Posterior vena cava (tissue), 2 donors: ENCODE measurements around the gene PIK3CA. TPM values are rescaled to one million over a fixed set of nuclear protein-coding genes. Genes with fewer than 3 reads are reported as not detected.

Experiments used
- DNase-seq: peaks from one replicate; pipeline ENCODE4 v3.0.0-alpha.2; 2020; ENCODE audit warnings: low spot score
- intact Hi-C, 2 donors: fragments of 100-400 bp; cut with DNase I; formaldehyde crosslinking; loops; one replicate each; pipeline versions ENCODE4 v1.14.1 to v1.14.2; 2022 to 2023
- total RNA-seq, 2 donors: library from RNA; stranded (reverse); fragmentation: NEBNext Ultra II Directional; extraction: Animal tissue kit (Norgen Biotek cat#: 25700); gene quantifications; one replicate each; pipeline ENCODE4 v1.2.1, GENCODE V29; 2021
- donor health status: DM: yes; HTN: yes; CAD: no.
- donor health status: DM: yes; HTN: yes; CAD: no.

The PIK3CA gene
- total RNA-seq, 2 donors from 2014 or later: 34.9 to 46.9 TPM

GRCh38 chr3:179278932-179279693 is 131.0 kb downstream of the PIK3CA start:
- no peak for DNase-seq
- intact Hi-C loops: no loop called here

- intact Hi-C loops: no loop called here
- no peak for DNase-seq
These were observed 131.7 kb downstream of the PIK3CA start for GRCh38 chr3:179279837-179280236.

- no peak for DNase-seq
These were observed 133.7 kb downstream of the PIK3CA start for GRCh38 chr3:179281825-179282224.

GRCh38 chr3:179286331-179286730 is 138.2 kb downstream of the PIK3CA start:
- intact Hi-C loops: no loop called here

More at GRCh38 chr3:179281825-179282224, 133.7 kb downstream of the PIK3CA start:
- intact Hi-C loops: no loop called here

GRCh38 chr3:179288845-179289244 is 140.7 kb downstream of the PIK3CA start:
- intact Hi-C loops: no loop called here
- DNase-seq: no peak

More at GRCh38 chr3:179286331-179286730, 138.2 kb downstream of the PIK3CA start:
- no peak for DNase-seq

GRCh38 chr3:179289295-179289694 is 141.1 kb downstream of the PIK3CA start:
- no peak for DNase-seq
- intact Hi-C loops: no loop called here

Other genes with a start within 250 kb of the PIK3CA start
- 10 to 100 TPM; 27.9 to 28.4 TPM for gene ZMAT3, start 76.5 kb upstream of the PIK3CA start, total RNA-seq
- 1 to 10 TPM; 2.7 to 3.1 TPM for gene KCNMB3, start 102.8 kb downstream of the PIK3CA start, total RNA-seq
- 10 to 100 TPM; 31.6 to 40.9 TPM for gene ZNF639, start 174.7 kb downstream of the PIK3CA start, total RNA-seq
- 10 to 100 TPM; 45.1 to 51.2 TPM for gene MFN1, start 199.4 kb downstream of the PIK3CA start, total RNA-seq